Measurements from ENCODE around the gene HERC3. TPM values are rescaled to one million over a fixed set of nuclear protein-coding genes. Genes with fewer than 3 reads are reported as not detected.

Gene HERC3
- total RNA-seq, 1 donor from 2014 or later: 15.8 TPM

GRCh38 chr4:88618782-88619485 is 26.7 kb downstream of the HERC3 start:
- no peaks in the 10 kb centered on the region for H3K27me3 Mint-ChIP-seq (ENCODE audit: low read depth)
- DNase-seq (ENCODE audit: low spot score in 2 of 2, unreplicated experiment in 2 of 2): no peak
- peaks cover 6% of the 10 kb centered on the region for H3K36me3 Mint-ChIP-seq
- H3K9me3 Mint-ChIP-seq: peaks cover 15% of the 10 kb centered on the region
- H3K27ac Mint-ChIP-seq: no peak overlapping the region
- no peaks in the 10 kb centered on the region for H3K4me1 Mint-ChIP-seq
- no peak overlapping the region for H3K4me3 Mint-ChIP-seq
- TF ChIP-seq, protein P1, sequence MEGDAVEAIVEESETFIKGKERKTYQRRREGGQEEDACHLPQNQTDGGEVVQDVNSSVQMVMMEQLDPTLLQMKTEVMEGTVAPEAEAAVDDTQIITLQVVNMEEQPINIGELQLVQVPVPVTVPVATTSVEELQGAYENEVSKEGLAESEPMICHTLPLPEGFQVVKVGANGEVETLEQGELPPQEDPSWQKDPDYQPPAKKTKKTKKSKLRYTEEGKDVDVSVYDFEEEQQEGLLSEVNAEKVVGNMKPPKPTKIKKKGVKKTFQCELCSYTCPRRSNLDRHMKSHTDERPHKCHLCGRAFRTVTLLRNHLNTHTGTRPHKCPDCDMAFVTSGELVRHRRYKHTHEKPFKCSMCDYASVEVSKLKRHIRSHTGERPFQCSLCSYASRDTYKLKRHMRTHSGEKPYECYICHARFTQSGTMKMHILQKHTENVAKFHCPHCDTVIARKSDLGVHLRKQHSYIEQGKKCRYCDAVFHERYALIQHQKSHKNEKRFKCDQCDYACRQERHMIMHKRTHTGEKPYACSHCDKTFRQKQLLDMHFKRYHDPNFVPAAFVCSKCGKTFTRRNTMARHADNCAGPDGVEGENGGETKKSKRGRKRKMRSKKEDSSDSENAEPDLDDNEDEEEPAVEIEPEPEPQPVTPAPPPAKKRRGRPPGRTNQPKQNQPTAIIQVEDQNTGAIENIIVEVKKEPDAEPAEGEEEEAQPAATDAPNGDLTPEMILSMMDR (IDR thresholded peaks at IDR 0.05; ENCODE audit: unreplicated experiment): no peak

- no peak for DNase-seq (ENCODE audit: low spot score in 2 of 2, unreplicated experiment in 2 of 2)
Observed at GRCh38 chr4:88619971-88620370, 27.7 kb downstream of the HERC3 start.

DNA sequence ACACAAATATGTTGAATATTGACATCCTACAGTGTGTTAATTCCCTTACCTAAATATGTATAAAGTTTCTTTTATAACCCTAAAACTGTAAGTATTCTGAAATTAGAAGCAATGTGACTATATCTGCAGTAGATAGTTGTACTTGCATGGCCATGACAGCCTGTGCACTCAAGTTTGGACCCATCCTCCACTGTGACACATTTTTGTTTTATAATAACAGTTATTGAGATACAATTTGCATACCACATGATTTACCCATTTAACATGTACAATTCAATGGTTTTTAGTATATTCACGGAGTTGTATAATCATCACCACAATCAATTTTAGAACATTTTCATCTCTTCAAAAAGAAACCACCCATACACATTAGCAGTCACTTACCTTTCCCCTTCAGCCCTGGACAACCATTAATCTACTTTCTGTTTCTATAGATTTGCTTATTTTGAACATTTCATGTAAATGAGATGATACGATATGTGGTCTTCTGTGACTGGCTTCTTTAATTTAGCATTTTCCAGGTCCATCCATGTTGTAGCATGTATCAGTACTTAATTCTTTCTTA is 29.6 kb downstream of the HERC3 start:
- no peak overlapping the region for H3K4me3 Mint-ChIP-seq
- no peaks in the 10 kb centered on the region for H3K27me3 Mint-ChIP-seq (ENCODE audit: low read depth)
- H3K27ac Mint-ChIP-seq: no peak overlapping the region
- no peaks in the 10 kb centered on the region for H3K4me1 Mint-ChIP-seq
- TF ChIP-seq, protein P1 (IDR thresholded peaks at IDR 0.05; ENCODE audit: unreplicated experiment): no peak
- H3K9me3 Mint-ChIP-seq: peaks cover 28% of the 10 kb centered on the region
- peaks cover 18% of the 10 kb centered on the region for H3K36me3 Mint-ChIP-seq
- no peak for DNase-seq (ENCODE audit: low spot score in 2 of 2, unreplicated experiment in 2 of 2)

More at GRCh38 chr4:88619971-88620370, 27.7 kb downstream of the HERC3 start:
- no peaks in the 10 kb centered on the region for H3K27me3 Mint-ChIP-seq (ENCODE audit: low read depth)
- H3K9me3 Mint-ChIP-seq: peaks cover 25% of the 10 kb centered on the region
- TF ChIP-seq, protein P1 (IDR thresholded peaks at IDR 0.05; ENCODE audit: unreplicated experiment): no peak
- H3K36me3 Mint-ChIP-seq: peaks cover 16% of the 10 kb centered on the region
- H3K4me1 Mint-ChIP-seq: no peaks in the 10 kb centered on the region
- H3K27ac Mint-ChIP-seq: no peak overlapping the region
- no peak overlapping the region for H3K4me3 Mint-ChIP-seq

GRCh38 chr4:88623097-88623496 is 30.8 kb downstream of the HERC3 start:
- Mint-ChIP-seq H3K9me3 (peaks cover 28% of the 10 kb centered on the region), H3K4me1 (no peaks in the 10 kb centered on the region), H3K36me3 (peaks cover 18% of the 10 kb centered on the region), H3K27me3 (ENCODE audit: low read depth) (no peaks in the 10 kb centered on the region), H3K4me3 (no peak overlapping the region), H3K27ac (no peak overlapping the region)
- DNase-seq (ENCODE audit: low spot score in 2 of 2, unreplicated experiment in 2 of 2): no peak
- TF ChIP-seq, protein P1 (IDR thresholded peaks at IDR 0.05; ENCODE audit: unreplicated experiment): no peak

- TF ChIP-seq, protein P1 (IDR thresholded peaks at IDR 0.05; ENCODE audit: unreplicated experiment): no peak
- Mint-ChIP-seq H3K4me3 (no peak overlapping the region), H3K36me3 (peaks cover 15% of the 10 kb centered on the region), H3K4me1 (no peaks in the 10 kb centered on the region), H3K27me3 (ENCODE audit: low read depth) (no peaks in the 10 kb centered on the region), H3K9me3 (peaks cover 31% of the 10 kb centered on the region), H3K27ac (no peak overlapping the region)
- DNase-seq (ENCODE audit: low spot score in 2 of 2, unreplicated experiment in 2 of 2): no peak
Observed at GRCh38 chr4:88628746-88629145, 36.5 kb downstream of the HERC3 start.
